RWPE1 (cell line): ENCODE measurements around the gene TSPAN5.

Experiments used
- CTCF ChIA-PET: fragments of 350-600 bp; sonication (Branson Sonifier 250); formaldehyde crosslinking; extraction: SDS; loops from one replicate; lab custom pipeline; 2021; lab: Yijun Ruan, JAX
- POLR2A ChIA-PET: fragments of 400-600 bp; formaldehyde crosslinking; extraction: SDS; loops from one replicate; lab custom pipeline; 2020; ENCODE audit warnings: antibody characterized with exemption; ENCODE audit not compliant: low non-redundant PET; lab: Yijun Ruan, JAX
- DNase-seq: peaks from one replicate; pipeline ENCODE4 v3.0.0; 2012; ENCODE audit warnings: low spot score
- H3K27ac ChIP-seq: fragments of 450-650 bp; 2 replicates; pipeline ENCODE4 v1.5.1; 2017
- CTCF ChIP-seq: fragments of 450-650 bp; conservative IDR thresholded peaks from 2 replicates; pipeline ENCODE4 v1.5.1; 2017; ENCODE audit warnings: low read depth, mild to moderate bottlenecking

TSPAN5 gene

GRCh38 chr4:98430708-98431403 lies 227.6 kb downstream of the TSPAN5 start:
- H3K27ac ChIP-seq, result no peak overlapping the region
- POLR2A ChIA-PET, result no interaction called here
- peak; percentile 90 for DNase-seq
- no peak for TF ChIP-seq CTCF
- CTCF ChIA-PET, result interaction anchor here (0.6 to 0.8 kb wide), 2 partner anchors 37 to 58 kb away, joined by 3 read pairs; no protein-coding TSS in a partner anchor

GRCh38 chr4:98423009-98423408 lies 235.4 kb downstream of the TSPAN5 start:
- H3K27ac ChIP-seq, result no peak overlapping the region
- no peak for TF ChIP-seq CTCF
- CTCF ChIA-PET, result interaction anchor here (0.6 kb wide), 1 partner anchor 564 kb away, joined by 4 read pairs; no protein-coding TSS in a partner anchor
- DNase-seq, result no peak
- POLR2A ChIA-PET, result no interaction called here

- POLR2A ChIA-PET, result no interaction called here
- CTCF ChIA-PET, result interaction anchor here (0.6 kb wide), 1 partner anchor 21 kb away, joined by 4 read pairs; no protein-coding TSS in a partner anchor
These were observed 237.3 kb downstream of the TSPAN5 start for GRCh38 chr4:98421111-98421510.

More at GRCh38 chr4:98421111-98421510, 237.3 kb downstream of the TSPAN5 start:
- DNase-seq, result no peak
- no peak overlapping the region for H3K27ac ChIP-seq
- TF ChIP-seq CTCF, result no peak
